CD4-positive, alpha-beta T cell treated with Interleukin-1 beta for 1 hour (primary cell): ENCODE data around the gene LY6G5C.
A peak's percentile ranks its signal among the peaks of the same experiment; 100 is the strongest.

Experiments
- DNase-seq, 2 donors: peaks; one replicate each; pipeline ENCODE4 v3.0.0-alpha.2; 2020 to 2022

LY6G5C gene

GRCh38 chr6:31690231-31691077 lies 9.6 kb upstream of the LY6G5C start:
- no peak for DNase-seq

GRCh38 chr6:31689249-31690110 lies 8.6 kb upstream of the LY6G5C start:
- DNase-seq = peak in 1 of 2 donors; percentile 13

GRCh38 chr6:31687860-31688693 lies 7.2 kb upstream of the LY6G5C start:
- DNase-seq = no peak

GRCh38 chr6:31687321-31687720 lies 6.5 kb upstream of the LY6G5C start:
- DNase-seq = no peak

- DNase-seq = no peak
Measured at GRCh38 chr6:31686483-31686882, 5.6 kb upstream of the LY6G5C start.

GRCh38 chr6:31683591-31683990 lies 2.7 kb upstream of the LY6G5C start:
- DNase-seq = no peak

GRCh38 chr6:31681135-31681671 lies 336 bp upstream of the LY6G5C start:
- DNase-seq = peak; percentile 34

GRCh38 chr6:31677955-31678354 lies 2.9 kb downstream of the LY6G5C start:
- DNase-seq = no peak

- DNase-seq = no peak
Measured at GRCh38 chr6:31676904-31677303, 4.0 kb downstream of the LY6G5C start.

- DNase-seq = no peak
Measured at GRCh38 chr6:31676322-31676903, 4.5 kb downstream of the LY6G5C start.

GRCh38 chr6:31669676-31670075 lies 11.2 kb downstream of the LY6G5C start, which contains the start of gene LY6G5B:
Gene LY6G5B (plus strand): TSS chr6:31669976. CDS start chr6:31670951, 975 bp downstream.
- DNase-seq = no peak

GRCh38 chr6:31666337-31666965 lies 14.4 kb downstream of the LY6G5C start:
- DNase-seq = no peak

- DNase-seq = peak; percentile 98
Measured at GRCh38 chr6:31665501-31666336, 15.1 kb downstream of the LY6G5C start, which contains the start of gene CSNK2B. Gene CSNK2B (plus strand): TSS chr6:31666080. CDS start chr6:31666832, 752 bp downstream.

GRCh38 chr6:31664790-31665500 lies 15.9 kb downstream of the LY6G5C start, which contains the start of gene GPANK1:
Gene GPANK1 (minus strand): TSS chr6:31664997. CDS start chr6:31664478, 519 bp downstream.
- peak; percentile 93 for DNase-seq

- DNase-seq = peak in 1 of 2 donors; percentile 11
Measured at GRCh38 chr6:31663961-31664789, 16.7 kb downstream of the LY6G5C start.

GRCh38 chr6:31663126-31663960 lies 17.5 kb downstream of the LY6G5C start:
- DNase-seq = no peak

- no peak for DNase-seq
Measured at GRCh38 chr6:31662124-31662723, 18.6 kb downstream of the LY6G5C start.
